ENCODE results near the gene CCL14.
"Not testable (repeated sequence)": the region's sequence is repeated elsewhere in the genome, so short reads cannot be mapped to it uniquely, and the experiment has no call there.

Gene CCL14

DNA sequence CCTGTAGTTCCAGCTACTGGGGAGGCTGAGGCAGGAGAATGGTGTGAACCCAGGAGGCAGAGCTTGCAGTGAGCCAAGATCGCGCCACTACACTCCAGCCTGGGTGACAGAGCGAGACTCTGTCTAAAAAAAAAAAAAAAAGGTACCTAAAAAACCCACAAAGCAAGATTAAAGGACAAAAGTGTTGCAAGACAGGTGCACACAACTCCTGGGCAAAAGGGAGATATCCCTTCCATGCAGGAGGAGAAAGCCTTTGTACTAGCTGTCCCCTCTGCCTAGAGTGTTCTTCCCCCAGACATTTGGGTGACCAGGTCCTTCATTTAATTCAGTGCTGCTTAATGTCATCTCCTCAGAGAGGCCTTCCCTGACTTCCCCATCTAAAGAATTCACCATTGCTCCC is 48.0 kb downstream of the CCL14 start:
- not testable (repeated sequence) for DNase-seq

DNA sequence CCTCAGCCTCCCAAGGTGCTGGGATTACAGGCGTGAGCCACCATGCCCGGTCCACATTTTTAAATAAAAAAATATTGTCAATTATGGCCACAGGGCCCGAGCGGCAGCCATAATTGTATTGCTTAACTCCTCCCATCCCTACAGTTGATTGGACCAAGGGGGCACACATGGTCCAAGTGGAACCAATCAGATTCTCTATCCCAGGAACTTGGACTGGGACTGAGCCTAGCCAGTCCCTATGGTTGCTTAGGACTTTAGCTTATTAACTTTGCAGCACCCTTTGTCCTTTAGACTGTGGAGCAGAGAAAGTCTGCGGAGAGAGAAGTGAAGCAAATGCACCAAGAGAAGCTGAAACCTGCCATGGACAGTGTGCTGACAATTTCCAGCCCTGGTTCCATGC is 50.5 kb downstream of the CCL14 start:
- DNase-seq, result no peak

DNA sequence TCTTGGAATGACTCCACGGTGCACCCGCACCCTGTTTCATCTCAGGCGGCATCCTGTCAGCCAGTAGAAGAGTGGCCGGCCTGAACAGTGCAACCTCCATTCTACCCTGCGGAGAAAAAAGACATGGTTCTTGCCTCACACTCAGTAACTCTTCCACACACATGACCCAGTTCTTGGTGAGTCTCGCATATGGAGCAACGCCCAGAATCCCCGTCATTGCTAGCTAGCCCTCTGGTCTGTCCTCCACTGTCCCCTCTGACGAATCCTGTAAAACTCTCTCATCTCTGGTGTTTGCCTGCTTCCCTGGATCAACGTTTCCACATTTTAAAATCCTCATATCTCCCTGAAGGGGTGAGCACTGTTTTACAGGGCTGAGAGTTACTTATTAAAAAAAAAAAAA is 51.8 kb downstream of the CCL14 start:
- no peak for DNase-seq

All from Kasumi-1 (cell line).